Type B pancreatic cell (in vitro differentiated cells): Measurements from ENCODE around the gene YTHDF1. TPM values are rescaled to one million over a fixed set of nuclear protein-coding genes. Genes with fewer than 3 reads are reported as not detected.

ENCODE experiments used
- DNase-seq: peaks from one replicate; pipeline ENCODE4 v3.0.0; 2021; ENCODE audit warnings: mixed read lengths; ENCODE audit not compliant: unreplicated experiment; ENCODE audit errors: extremely low spot score
- H3K27ac Mint-ChIP-seq: 2 replicates; pipeline ENCODE4 v1.8.0; 2021; ENCODE audit warnings: mild to moderate bottlenecking, mixed read lengths
- H3K27me3 Mint-ChIP-seq: 2 replicates; pipeline ENCODE4 v1.8.0; 2021; ENCODE audit warnings: mixed read lengths
- H3K36me3 Mint-ChIP-seq: 2 replicates; pipeline ENCODE4 v1.8.0; 2021; ENCODE audit warnings: mixed read lengths
- H3K4me1 Mint-ChIP-seq: one replicate; pipeline ENCODE4 v1.8.0; 2021; ENCODE audit warnings: mixed read lengths; ENCODE audit not compliant: unreplicated experiment
- H3K4me3 Mint-ChIP-seq: 2 replicates; pipeline ENCODE4 v1.8.0; 2021; ENCODE audit warnings: mild to moderate bottlenecking, mixed read lengths
- H3K9me3 Mint-ChIP-seq: 2 replicates; pipeline ENCODE4 v1.8.0; 2021; ENCODE audit warnings: mixed read lengths
- total RNA-seq: library from RNA; stranded (reverse); gene quantifications from 2 replicates; pipeline ENCODE4 v1.2.1, GENCODE V29; 2021; ENCODE audit warnings: low replicate concordance
- TF ChIP-seq, protein P1 (sequence below): fragments of 200-600 bp; sonication (generic); conservative IDR thresholded peaks from 2 replicates; pipeline ENCODE4 v1.5.0; 2021; ENCODE audit warnings: antibody characterized with exemption, mild to moderate bottlenecking

YTHDF1 gene
- total RNA-seq, 1 donor from 2014 or later: 50.4 TPM

GRCh38 chr20:63247671-63248228 lies 31.8 kb upstream of the YTHDF1 start:
- H3K9me3 Mint-ChIP-seq: no peaks in the 10 kb centered on the region
- DNase-seq: no peak
- TF ChIP-seq, protein P1, sequence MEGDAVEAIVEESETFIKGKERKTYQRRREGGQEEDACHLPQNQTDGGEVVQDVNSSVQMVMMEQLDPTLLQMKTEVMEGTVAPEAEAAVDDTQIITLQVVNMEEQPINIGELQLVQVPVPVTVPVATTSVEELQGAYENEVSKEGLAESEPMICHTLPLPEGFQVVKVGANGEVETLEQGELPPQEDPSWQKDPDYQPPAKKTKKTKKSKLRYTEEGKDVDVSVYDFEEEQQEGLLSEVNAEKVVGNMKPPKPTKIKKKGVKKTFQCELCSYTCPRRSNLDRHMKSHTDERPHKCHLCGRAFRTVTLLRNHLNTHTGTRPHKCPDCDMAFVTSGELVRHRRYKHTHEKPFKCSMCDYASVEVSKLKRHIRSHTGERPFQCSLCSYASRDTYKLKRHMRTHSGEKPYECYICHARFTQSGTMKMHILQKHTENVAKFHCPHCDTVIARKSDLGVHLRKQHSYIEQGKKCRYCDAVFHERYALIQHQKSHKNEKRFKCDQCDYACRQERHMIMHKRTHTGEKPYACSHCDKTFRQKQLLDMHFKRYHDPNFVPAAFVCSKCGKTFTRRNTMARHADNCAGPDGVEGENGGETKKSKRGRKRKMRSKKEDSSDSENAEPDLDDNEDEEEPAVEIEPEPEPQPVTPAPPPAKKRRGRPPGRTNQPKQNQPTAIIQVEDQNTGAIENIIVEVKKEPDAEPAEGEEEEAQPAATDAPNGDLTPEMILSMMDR: no peak
- no peak overlapping the region for H3K4me3 Mint-ChIP-seq
- no peak overlapping the region for H3K27ac Mint-ChIP-seq
- H3K36me3 Mint-ChIP-seq: no peaks in the 10 kb centered on the region
- H3K27me3 Mint-ChIP-seq: peaks cover 15% of the 10 kb centered on the region
- H3K4me1 Mint-ChIP-seq: peaks cover 2% of the 10 kb centered on the region

GRCh38 chr20:63246490-63247288 lies 30.8 kb upstream of the YTHDF1 start:
- Mint-ChIP-seq H3K9me3 (no peaks in the 10 kb centered on the region), H3K4me1 (peaks cover 4% of the 10 kb centered on the region), H3K4me3 (no peak overlapping the region), H3K36me3 (no peaks in the 10 kb centered on the region), H3K27me3 (peaks cover 7% of the 10 kb centered on the region), H3K27ac (no peak overlapping the region)
- DNase-seq: no peak
- TF ChIP-seq, protein P1: no peak

GRCh38 chr20:63244468-63244867 lies 28.5 kb upstream of the YTHDF1 start:
- Mint-ChIP-seq H3K9me3 (no peaks in the 10 kb centered on the region), H3K4me1 (peaks cover 4% of the 10 kb centered on the region), H3K36me3 (no peaks in the 10 kb centered on the region), H3K4me3 (no peak overlapping the region), H3K27ac (no peak overlapping the region), H3K27me3 (no peaks in the 10 kb centered on the region)
- no peak for DNase-seq
- TF ChIP-seq, protein P1: no peak

DNA sequence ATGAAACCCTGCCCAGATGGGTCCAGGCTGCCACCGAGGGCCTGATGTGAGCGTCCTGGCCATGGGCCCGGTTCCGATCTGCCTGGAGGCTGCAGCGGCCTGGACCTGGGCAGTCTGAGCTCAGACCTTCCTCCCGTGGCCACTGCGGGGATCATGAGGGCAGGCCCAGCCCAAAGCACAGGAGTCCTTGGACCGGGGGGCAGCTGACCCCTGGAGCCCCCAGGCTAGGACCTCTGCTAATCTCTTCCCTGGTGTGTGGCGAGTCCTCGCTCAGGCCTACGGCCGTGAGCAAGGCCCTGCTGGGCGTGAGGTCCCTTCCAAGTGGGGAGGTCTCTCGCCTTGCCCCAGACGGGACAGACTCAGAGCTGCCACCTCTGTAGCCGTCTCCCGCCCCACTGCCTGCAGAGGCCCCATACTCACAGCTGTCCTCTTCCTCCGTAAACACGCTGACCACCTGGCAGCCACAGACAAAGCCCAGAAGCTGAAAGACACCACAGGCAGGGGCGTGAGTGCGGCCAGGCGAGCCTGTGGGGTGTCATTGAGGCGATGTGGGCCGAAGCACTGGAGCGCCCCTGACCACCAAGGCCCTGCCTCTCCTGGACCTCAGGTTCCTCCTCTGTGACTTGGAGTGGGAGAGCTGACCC lies 27.8 kb upstream of the YTHDF1 start:
- TF ChIP-seq, protein P1: no peak
- no peak overlapping the region for H3K4me3 Mint-ChIP-seq
- H3K27me3 Mint-ChIP-seq: no peaks in the 10 kb centered on the region
- H3K36me3 Mint-ChIP-seq: no peaks in the 10 kb centered on the region
- no peak overlapping the region for H3K27ac Mint-ChIP-seq
- H3K9me3 Mint-ChIP-seq: no peaks in the 10 kb centered on the region
- peaks cover 4% of the 10 kb centered on the region for H3K4me1 Mint-ChIP-seq
- DNase-seq: no peak

DNA sequence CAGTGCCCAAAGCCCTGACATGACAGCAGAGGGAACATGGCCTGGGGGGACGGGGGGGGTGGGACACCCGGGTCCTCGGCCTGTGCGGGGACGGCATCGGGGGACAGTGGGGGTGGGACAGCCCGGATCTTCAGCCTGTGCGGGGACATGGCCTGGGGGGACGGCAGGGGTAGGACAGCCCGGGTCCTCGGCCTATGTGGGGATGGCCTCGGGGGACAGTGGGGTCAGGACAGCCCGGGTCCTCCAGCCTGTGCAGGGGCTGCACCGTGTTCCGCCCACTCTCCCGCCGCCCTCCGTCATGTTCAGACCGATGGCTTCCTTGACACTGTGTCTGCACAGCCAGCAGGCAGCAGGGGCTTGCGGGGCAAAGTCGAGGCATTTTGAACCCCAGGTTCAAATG lies 26.8 kb upstream of the YTHDF1 start:
- no peaks in the 10 kb centered on the region for H3K36me3 Mint-ChIP-seq
- H3K27ac Mint-ChIP-seq: no peak overlapping the region
- no peak for DNase-seq
- H3K27me3 Mint-ChIP-seq: no peaks in the 10 kb centered on the region
- H3K4me3 Mint-ChIP-seq: no peak overlapping the region
- no peaks in the 10 kb centered on the region for H3K9me3 Mint-ChIP-seq
- peaks cover 4% of the 10 kb centered on the region for H3K4me1 Mint-ChIP-seq
- TF ChIP-seq, protein P1: no peak
